Measurements from ENCODE around the gene MYMK.

The MYMK gene

GRCh38 chr9:133477992-133478850, 46.5 kb downstream of the MYMK start:
- no peak for DNase-seq

- no peak for DNase-seq
Observed at GRCh38 chr9:133477461-133477860, 47.3 kb downstream of the MYMK start.

- no peak for DNase-seq
Observed at GRCh38 chr9:133476941-133477340, 47.8 kb downstream of the MYMK start.

GRCh38 chr9:133476036-133476931, 48.5 kb downstream of the MYMK start:
- DNase-seq = no peak

GRCh38 chr9:133475292-133476012, 49.3 kb downstream of the MYMK start:
- no peak for DNase-seq

- DNase-seq = no peak
Observed at GRCh38 chr9:133474853-133475252, 49.9 kb downstream of the MYMK start.

- no peak for DNase-seq
Observed at GRCh38 chr9:133474215-133474614, 50.5 kb downstream of the MYMK start.

GRCh38 chr9:133473743-133474142, 51.0 kb downstream of the MYMK start:
- no peak for DNase-seq

GRCh38 chr9:133472753-133473378, 51.9 kb downstream of the MYMK start:
- no peak for DNase-seq

GRCh38 chr9:133472277-133472645, 52.5 kb downstream of the MYMK start:
- DNase-seq = no peak

GRCh38 chr9:133471551-133472276, 53.0 kb downstream of the MYMK start:
- DNase-seq = no peak

- no peak for DNase-seq
Observed at GRCh38 chr9:133470988-133471387, 53.8 kb downstream of the MYMK start.

GRCh38 chr9:133470427-133470924, 54.3 kb downstream of the MYMK start:
- DNase-seq = no peak

GRCh38 chr9:133468777-133469421, 55.9 kb downstream of the MYMK start:
- DNase-seq = no peak

GRCh38 chr9:133468374-133468773, 56.4 kb downstream of the MYMK start:
- no peak for DNase-seq

- DNase-seq = no peak
Observed at GRCh38 chr9:133467101-133467500, 57.7 kb downstream of the MYMK start.

GRCh38 chr9:133465984-133466383, 58.8 kb downstream of the MYMK start:
- DNase-seq = no peak

GRCh38 chr9:133464638-133465037, 60.1 kb downstream of the MYMK start:
- DNase-seq = no peak

Measured in fibroblast of skin of right quadriceps (primary cell).